Chondrocyte (in vitro differentiated cells): ENCODE measurements around the gene ZNF583. TPM values are rescaled to one million over a fixed set of nuclear protein-coding genes. Genes with fewer than 3 reads are reported as not detected.

ENCODE experiments used
- DNase-seq: peaks from one replicate; pipeline ENCODE4 v3.0.0; 2021; ENCODE audit warnings: mixed read lengths, low spot score
- H3K27ac Mint-ChIP-seq: one replicate; pipeline ENCODE4 v1.8.0; 2021; ENCODE audit warnings: mild to moderate bottlenecking, moderate library complexity, mixed read lengths; ENCODE audit not compliant: unreplicated experiment
- H3K27me3 Mint-ChIP-seq: 2 replicates; pipeline ENCODE4 v1.8.0; 2021; ENCODE audit warnings: low read depth, mixed read lengths
- H3K36me3 Mint-ChIP-seq: 2 replicates; pipeline ENCODE4 v1.8.0; 2021; ENCODE audit warnings: low read depth, mixed read lengths
- H3K4me1 Mint-ChIP-seq: 2 replicates; pipeline ENCODE4 v1.8.0; 2021; ENCODE audit warnings: low read depth, mild to moderate bottlenecking, mixed read lengths
- H3K4me3 Mint-ChIP-seq: one replicate; pipeline ENCODE4 v1.8.0; 2021; ENCODE audit warnings: mild to moderate bottlenecking, moderate library complexity, mixed read lengths; ENCODE audit not compliant: unreplicated experiment
- H3K9me3 Mint-ChIP-seq: 2 replicates; pipeline ENCODE4 v1.8.0; 2021; ENCODE audit warnings: low read depth, mixed read lengths
- CTCF ChIP-seq: fragments of 200-600 bp; sonication (generic); IDR thresholded peaks from 2 replicates; pipeline ENCODE4 v1.5.0; 2021; ENCODE audit warnings: antibody characterized with exemption, mild to moderate bottlenecking, moderate library complexity
- total RNA-seq: library from RNA; stranded (reverse); gene quantifications from 3 replicates; pipeline ENCODE4 v1.2.1, GENCODE V29; 2021

Gene ZNF583
- total RNA-seq, 1 donor from 2014 or later = 3.7 TPM

GRCh38 chr19:56476093-56476492 lies 72.0 kb downstream of the ZNF583 start:
- Mint-ChIP-seq H3K27me3 (no peaks in the 10 kb centered on the region), H3K4me1 (no peaks in the 10 kb centered on the region), H3K4me3 (no peak overlapping the region), H3K27ac (no peak overlapping the region), H3K9me3 (peaks cover 76% of the 10 kb centered on the region), H3K36me3 (peaks cover 10% of the 10 kb centered on the region)
- no peak for TF ChIP-seq CTCF
- DNase-seq = no peak

Other genes starting within 250 kb of the ZNF583 start
- not detected in 3 replicates for gene GALP, start 228.3 kb upstream of the ZNF583 start, total RNA-seq
- not detected in 3 replicates for gene ZSCAN5B, start 206.5 kb upstream of the ZNF583 start, total RNA-seq
- not detected in 3 replicates for gene ZSCAN5C, start 202.1 kb upstream of the ZNF583 start, total RNA-seq
- gene EDDM13, start 131.6 kb upstream of the ZNF583 start, total RNA-seq = not detected in 3 replicates
- 1.5 to 9.9 TPM (median 3.8 TPM) in 3 replicates for gene ZSCAN5A, start 89.5 kb upstream of the ZNF583 start, total RNA-seq
- 1.6 to 4.1 TPM (median 2.3 TPM) in 3 replicates for gene ZNF582, start 10.8 kb upstream of the ZNF583 start, total RNA-seq
- gene ZNF667, start 73.0 kb downstream of the ZNF583 start, total RNA-seq = not detected in 3 replicates
- 0.02 TPM in 1 of 3 replicates, not detected in the others for gene ZNF471, start 103.5 kb downstream of the ZNF583 start, total RNA-seq
- gene ZFP28, start 134.6 kb downstream of the ZNF583 start, total RNA-seq = 4.8 to 8.7 TPM (median 5.9 TPM) in 3 replicates
- 3.4 to 4.4 TPM (median 4.2 TPM) in 3 replicates for gene ZNF470, start 163.1 kb downstream of the ZNF583 start, total RNA-seq
- gene ZNF71, start 191.0 kb downstream of the ZNF583 start, total RNA-seq = 9.4 to 10.6 TPM (median 10.0 TPM) in 3 replicates
- 0.20 to 1.1 TPM (median 0.67 TPM) in 3 replicates for gene SMIM17, start 238.8 kb downstream of the ZNF583 start, total RNA-seq